Breast epithelium (tissue), 3 donors: ENCODE measurements around the gene MSL3B.
A peak's percentile ranks its signal among the peaks of the same experiment; 100 is the strongest.

Experiments used
- POLR2A ChIP-seq: fragments of 450-650 bp; IDR thresholded peaks from one replicate; pipeline ENCODE4 v1.6.1; 2016; ENCODE audit warnings: antibody characterized with exemption, mild to moderate bottlenecking, moderate library complexity
- POLR2AphosphoS5 ChIP-seq, 3 donors: sonication (generic); formaldehyde crosslinking; IDR thresholded peaks; one replicate each; pipeline ENCODE4 v1.6.1; 2017; ENCODE audit warnings: antibody characterized with exemption in 3 of 3
- TF ChIP-seq, protein P1 (sequence below), 3 donors: fragments of 450-650 bp; IDR thresholded peaks; one replicate each; pipeline ENCODE4 v1.5.1; 2016 to 2017; ENCODE audit warnings: antibody characterized with exemption in 3 of 3, mild to moderate bottlenecking in 3 of 3, moderate library complexity in 3 of 3

DNA sequence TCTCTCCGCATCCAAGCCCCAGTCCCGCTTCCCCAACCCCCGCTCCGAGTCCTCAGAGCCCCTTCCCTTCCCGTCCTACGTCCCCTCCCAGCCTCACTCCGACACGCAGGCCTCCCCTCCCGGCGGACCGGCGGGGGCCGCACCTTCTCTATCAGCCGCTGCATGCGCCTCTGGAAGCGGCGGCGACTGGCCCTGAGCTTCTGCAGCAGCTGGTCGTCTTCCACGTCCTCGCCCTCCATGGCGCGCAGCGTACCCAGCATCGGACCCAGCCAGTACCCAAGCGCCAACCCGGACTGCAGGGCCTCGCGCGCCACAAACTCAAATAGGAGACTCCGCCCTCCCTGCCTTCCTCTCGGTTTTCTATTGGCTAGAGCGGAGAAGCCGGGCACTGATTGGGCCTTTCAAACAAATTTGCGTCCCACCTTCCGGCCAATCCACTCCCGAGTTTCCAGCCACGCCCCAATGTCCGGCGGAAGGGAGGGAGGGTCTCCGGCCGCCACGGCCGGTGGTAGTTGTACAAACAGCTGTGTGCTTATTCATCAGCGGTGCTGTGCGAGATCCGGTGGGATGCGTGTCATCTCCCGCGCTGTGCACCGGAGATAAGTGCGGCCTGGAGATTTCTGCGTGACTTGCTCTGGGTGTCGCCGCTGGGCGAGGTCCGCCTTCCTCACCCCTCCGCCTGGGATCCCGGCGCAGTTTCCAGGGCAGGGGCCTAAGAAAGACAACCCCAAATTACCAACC is 13.8 kb downstream of the MSL3B start, which contains the start of gene HJURP:
- no peak for TF ChIP-seq POLR2A
- TF ChIP-seq, protein P1, sequence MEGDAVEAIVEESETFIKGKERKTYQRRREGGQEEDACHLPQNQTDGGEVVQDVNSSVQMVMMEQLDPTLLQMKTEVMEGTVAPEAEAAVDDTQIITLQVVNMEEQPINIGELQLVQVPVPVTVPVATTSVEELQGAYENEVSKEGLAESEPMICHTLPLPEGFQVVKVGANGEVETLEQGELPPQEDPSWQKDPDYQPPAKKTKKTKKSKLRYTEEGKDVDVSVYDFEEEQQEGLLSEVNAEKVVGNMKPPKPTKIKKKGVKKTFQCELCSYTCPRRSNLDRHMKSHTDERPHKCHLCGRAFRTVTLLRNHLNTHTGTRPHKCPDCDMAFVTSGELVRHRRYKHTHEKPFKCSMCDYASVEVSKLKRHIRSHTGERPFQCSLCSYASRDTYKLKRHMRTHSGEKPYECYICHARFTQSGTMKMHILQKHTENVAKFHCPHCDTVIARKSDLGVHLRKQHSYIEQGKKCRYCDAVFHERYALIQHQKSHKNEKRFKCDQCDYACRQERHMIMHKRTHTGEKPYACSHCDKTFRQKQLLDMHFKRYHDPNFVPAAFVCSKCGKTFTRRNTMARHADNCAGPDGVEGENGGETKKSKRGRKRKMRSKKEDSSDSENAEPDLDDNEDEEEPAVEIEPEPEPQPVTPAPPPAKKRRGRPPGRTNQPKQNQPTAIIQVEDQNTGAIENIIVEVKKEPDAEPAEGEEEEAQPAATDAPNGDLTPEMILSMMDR (IDR thresholded peaks at IDR 0.05), result no peak
- TF ChIP-seq POLR2AphosphoS5 (IDR thresholded peaks at IDR 0.05), result peak in 2 of 3 donors; percentile 50 to 65
